IMR-90 (cell line): ENCODE results near the gene AUTS2. TPM values are rescaled to one million over a fixed set of nuclear protein-coding genes. Genes with fewer than 3 reads are reported as not detected.
"Not testable (repeated sequence)": the region's sequence is repeated elsewhere in the genome, so short reads cannot be mapped to it uniquely, and the experiment has no call there.

Experiments
- ATAC-seq: fragments of 200-7000 bp; cut with Tn5 transposase; 2 replicates; pipeline ENCODE4 v1.9.1; 2020; ENCODE audit warnings: low read depth, mild to moderate bottlenecking, moderate library complexity
- BruUV-seq: library from RNA; stranded (reverse); fragments of 400-500 nt; replicated peaks from 2 replicates; lab custom pipeline; 2021; lab: Mats Ljungman, UMichigan
- CTCF ChIA-PET: fragments of 300-600 bp; formaldehyde crosslinking; extraction: SDS; loops from one replicate; lab custom pipeline; 2021; ENCODE audit warnings: antibody characterized with exemption; lab: Yijun Ruan, JAX
- POLR2A ChIA-PET: fragments of 300-600 bp; sonication (Branson Sonifier 250); formaldehyde crosslinking; loops from one replicate; lab custom pipeline; 2022; ENCODE audit warnings: antibody characterized with exemption; ENCODE audit not compliant: unreplicated experiment; lab: Charles Lee
- DNase-seq: peaks from one replicate; pipeline ENCODE4 v3.0.0; 2013
- H2AFZ ChIP-seq: replicated peaks from 2 replicates; pipeline ENCODE3; 2013; ENCODE audit warnings: low read length, mild to moderate bottlenecking; ENCODE audit not compliant: poor library complexity
- H2AK5ac ChIP-seq: 2 replicates; pipeline ENCODE4 v1.6.1; 2013; ENCODE audit warnings: low read depth, low read length, inconsistent platforms
- H2AK9ac ChIP-seq: replicated peaks from 2 replicates; pipeline ENCODE3; 2013; ENCODE audit warnings: mild to moderate bottlenecking, low read depth, low read length, moderate library complexity; ENCODE audit not compliant: poor library complexity
- H2BK120ac ChIP-seq: 2 replicates; pipeline ENCODE4 v1.6.1; 2013; ENCODE audit warnings: low read depth, low read length, inconsistent platforms
- H2BK15ac ChIP-seq: 3 replicates; pipeline ENCODE4 v1.6.1; 2013; ENCODE audit warnings: low read depth, low read length, inconsistent platforms
- H2BK20ac ChIP-seq: 2 replicates; pipeline ENCODE4 v1.6.1; 2013; ENCODE audit warnings: low read depth, mild to moderate bottlenecking, inconsistent platforms, low read length, moderate library complexity
- H2BK5ac ChIP-seq: 2 replicates; pipeline ENCODE4 v1.6.1; 2013; ENCODE audit warnings: mild to moderate bottlenecking, low read depth, low read length, inconsistent platforms; ENCODE audit not compliant: poor library complexity, severe bottlenecking
- H3K14ac ChIP-seq: replicated peaks from 2 replicates; pipeline ENCODE4 v1.6.1; 2013; ENCODE audit warnings: low read depth, low read length, inconsistent platforms
- H3K18ac ChIP-seq: 2 replicates; pipeline ENCODE4 v1.6.1; 2013; ENCODE audit warnings: low read depth, low read length, control low read depth
- H3K23ac ChIP-seq: 2 replicates; pipeline ENCODE4 v1.6.1; 2013; ENCODE audit warnings: low read depth, low read length, inconsistent platforms
- H3K27ac ChIP-seq: 2 replicates; pipeline ENCODE4 v1.5.1; 2013; ENCODE audit warnings: mild to moderate bottlenecking, control low read depth, low read length; ENCODE audit not compliant: insufficient read depth
- H3K27me3 ChIP-seq: 2 replicates; pipeline ENCODE4 v1.6.1; 2013; ENCODE audit warnings: low read length; ENCODE audit not compliant: control insufficient read depth, insufficient read depth
- H3K36me3 ChIP-seq: 2 replicates; pipeline ENCODE4 v1.6.1; 2013; ENCODE audit warnings: low read length, mixed read lengths; ENCODE audit not compliant: control insufficient read depth, insufficient read depth
- H3K4ac ChIP-seq: 2 replicates; pipeline ENCODE4 v1.6.1; 2013; ENCODE audit warnings: low read depth, low read length, inconsistent platforms
- H3K4me1 ChIP-seq: 2 replicates; pipeline ENCODE4 v1.6.1; 2013; ENCODE audit warnings: low read length, mixed read lengths; ENCODE audit not compliant: control insufficient read depth, insufficient read depth
- H3K4me2 ChIP-seq: 2 replicates; pipeline ENCODE4 v1.6.1; 2013; ENCODE audit warnings: low read depth, mild to moderate bottlenecking, control low read depth, low read length, moderate library complexity
- H3K4me3 ChIP-seq: 2 replicates; pipeline ENCODE4 v1.5.1; 2013; ENCODE audit warnings: low read depth, mild to moderate bottlenecking, control low read depth, low read length, moderate library complexity; ENCODE audit not compliant: insufficient read depth
- H3K56ac ChIP-seq: 2 replicates; pipeline ENCODE4 v1.6.1; 2013; ENCODE audit warnings: low read length, inconsistent platforms; ENCODE audit not compliant: insufficient read depth; ENCODE audit errors: extremely low read depth
- H3K79me1 ChIP-seq, 2 experiments: 2 replicates each; pipeline ENCODE4 v1.6.1; 2013; ENCODE audit warnings: low read length in 2 of 2, inconsistent platforms in 1 of 2, low read depth in 1 of 2
- H3K9ac ChIP-seq: 2 replicates; pipeline ENCODE4 v1.6.1; 2013; ENCODE audit warnings: low read depth, low read length, control low read depth
- H3K9me1 ChIP-seq: 2 replicates; pipeline ENCODE4 v1.6.1; 2013; ENCODE audit warnings: low read length, inconsistent platforms; ENCODE audit not compliant: insufficient read depth
- H3K9me3 ChIP-seq: 2 replicates; pipeline ENCODE4 v1.6.1; 2013; ENCODE audit warnings: low read length; ENCODE audit not compliant: control insufficient read depth, insufficient read depth
- H4K20me1 ChIP-seq: 2 replicates; pipeline ENCODE4 v1.6.1; 2013; ENCODE audit warnings: low read length, inconsistent platforms; ENCODE audit not compliant: insufficient read depth
- H4K5ac ChIP-seq: 2 replicates; pipeline ENCODE4 v1.6.1; 2013; ENCODE audit warnings: mild to moderate bottlenecking, low read depth, low read length, control low read depth
- H4K8ac ChIP-seq, 2 experiments: 2 replicates each; pipeline ENCODE4 v1.6.1; 2013; ENCODE audit warnings: low read depth in 2 of 2, low read length in 2 of 2, control low read depth in 1 of 2, inconsistent platforms in 1 of 2
- H4K91ac ChIP-seq: 2 replicates; pipeline ENCODE4 v1.6.1; 2013; ENCODE audit warnings: low read depth, low read length, inconsistent platforms; ENCODE audit not compliant: insufficient read depth
- WGBS, 2 experiments: methylation state at CpG; one replicate each; pipeline versions ENCODE4 v1.1.5 to v1.1.7; 2013; ENCODE audit warnings: missing lambda C conversion rate in 2 of 2; ENCODE audit not compliant: insufficient read length in 1 of 2; ENCODE audit errors: extremely low coverage in 2 of 2; 5-methylcytosine and 5-hydroxymethylcytosine counted together
- dilution Hi-C: fragments of 300-500 bp; cut with HindIII; formaldehyde crosslinking; loops from one replicate; pipeline ENCODE4 v1.14.3; 2018; ENCODE audit warnings: low sequenced_read_pairs; ENCODE audit not compliant: unreplicated experiment
- in situ Hi-C: fragments of 300-500 bp; cut with MboI; formaldehyde crosslinking; loops from 3 replicates; pipeline ENCODE4 v1.14.3; 2019; ENCODE audit warnings: low sequenced_read_pairs, inconsistent platforms, mixed read lengths
- intact Hi-C: fragments of 100-400 bp; cut with micrococcal nuclease; formaldehyde crosslinking; loops from 2 replicates; pipeline ENCODE4 v1.10.0; 2022
- polyA plus RNA-seq, 3 experiments: library from polyadenylated mRNA; depleted of rRNA; stranded (reverse); fragments of >200 nt; gene quantifications; 2 replicates each; pipeline ENCODE4 v1.2.3, GENCODE V29; 2012; ENCODE audit warnings: low replicate concordance in 1 of 3
- total RNA-seq: library from RNA; depleted of rRNA; stranded (reverse); fragments of >200 nt; gene quantifications from 2 replicates; pipeline ENCODE4 v1.2.3, GENCODE V29; 2012

AUTS2 gene
- total and polyA plus RNA-seq, 2 of the 4 experiments (the other 2 are of a cell fraction): 0.90 to 3.0 TPM

- H3K9ac ChIP-seq, H2BK120ac ChIP-seq, H2AK9ac ChIP-seq, H3K18ac ChIP-seq, H4K20me1 ChIP-seq, H3K79me1 ChIP-seq, H3K4me2 ChIP-seq, H2BK15ac ChIP-seq, CTCF ChIA-PET, H3K4me1 ChIP-seq, ATAC-seq, H4K8ac ChIP-seq, H3K27me3 ChIP-seq, dilution Hi-C loops, intact Hi-C loops, H3K9me1 ChIP-seq, H4K91ac ChIP-seq, DNase-seq, H2AK5ac ChIP-seq, BruUV-seq, H3K23ac ChIP-seq, H2BK5ac ChIP-seq, H3K56ac ChIP-seq, H3K4me3 ChIP-seq, H3K9me3 ChIP-seq, H3K36me3 ChIP-seq, H3K4ac ChIP-seq, in situ Hi-C loops, H3K27ac ChIP-seq, POLR2A ChIA-PET, H3K14ac ChIP-seq, H2AFZ ChIP-seq, H2BK20ac ChIP-seq, H4K5ac ChIP-seq: not testable (repeated sequence)
- WGBS, 2 experiments: no CpG with 5 or more reads among the region's 7 CpGs
Measured at GRCh38 chr7:70648499-70648861, 1050.2 kb downstream of the AUTS2 start.
